ENCODE measurements around the gene NOTCH3. TPM values are rescaled to one million over a fixed set of nuclear protein-coding genes. Genes with fewer than 3 reads are reported as not detected.

NOTCH3 gene
- total RNA-seq, 1 donor from 2014 or later: 12.6 TPM

DNA sequence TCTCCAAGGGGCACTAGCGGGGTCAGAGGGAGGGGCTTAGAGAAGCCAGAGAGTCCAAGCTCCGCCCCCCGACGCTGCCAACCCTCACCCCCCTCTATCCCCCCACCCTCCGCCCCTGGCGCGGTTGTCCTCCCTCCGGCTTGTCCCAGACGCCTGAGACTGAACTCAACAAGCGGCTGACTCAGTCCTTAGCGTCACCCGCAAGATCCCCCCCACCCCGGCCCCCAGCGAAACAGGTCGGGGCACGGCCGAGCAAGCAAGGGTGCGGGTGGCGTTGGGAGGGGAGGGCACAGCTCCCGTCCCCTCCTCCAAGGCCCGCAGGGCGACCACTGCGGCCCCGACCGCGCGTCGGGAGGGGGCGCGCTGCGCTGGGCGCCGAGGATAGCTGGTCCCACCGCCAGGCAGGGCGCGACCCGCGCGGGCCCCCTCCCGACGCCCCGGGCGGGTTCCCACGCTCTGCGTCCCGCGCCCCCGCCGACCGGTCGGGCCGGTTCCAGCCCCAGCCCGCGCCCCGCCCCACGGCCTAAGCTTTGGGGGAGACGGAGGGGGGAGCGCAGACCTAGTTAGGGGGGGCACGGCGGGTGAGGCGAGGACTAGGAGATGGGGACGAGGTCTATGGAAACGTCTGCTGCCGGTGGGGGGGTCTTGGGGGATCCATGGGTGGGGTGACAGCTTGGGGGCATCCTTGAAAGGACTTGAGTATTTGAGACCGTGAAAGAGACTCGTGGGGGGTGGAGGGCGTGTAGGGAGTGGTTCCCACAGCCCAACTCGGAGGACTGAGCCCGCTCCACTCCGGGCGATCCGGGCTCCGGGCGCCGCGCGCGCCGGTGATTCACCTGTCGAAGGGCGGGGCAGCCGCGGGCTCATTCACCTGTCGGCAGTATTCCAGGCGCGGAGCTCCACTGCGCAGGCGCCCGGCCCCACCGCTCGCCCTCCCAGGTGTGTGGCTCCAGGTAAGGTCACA, 5.1 kb downstream of the NOTCH3 start:
- DNase-seq: no peak

DNA sequence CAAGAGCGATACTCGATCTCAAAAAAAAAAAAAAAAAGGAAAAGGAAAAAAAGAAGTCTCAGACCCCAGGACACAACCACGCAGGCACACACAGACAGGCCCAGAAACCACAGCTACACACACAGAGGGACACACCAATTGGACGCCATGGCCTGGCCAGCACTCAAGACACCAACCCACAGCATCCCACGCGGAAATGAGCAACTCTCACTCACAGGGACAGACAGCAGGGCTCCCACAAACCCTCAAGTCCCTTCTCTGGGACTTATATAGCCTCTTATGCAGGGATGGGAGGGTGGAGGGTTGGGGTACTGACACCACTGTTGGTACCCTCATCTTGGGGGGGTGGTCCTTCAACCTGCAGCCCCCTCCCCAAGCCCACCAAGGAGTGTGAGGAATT, 5.9 kb downstream of the NOTCH3 start:
- peak; percentile 28 for DNase-seq

DNA sequence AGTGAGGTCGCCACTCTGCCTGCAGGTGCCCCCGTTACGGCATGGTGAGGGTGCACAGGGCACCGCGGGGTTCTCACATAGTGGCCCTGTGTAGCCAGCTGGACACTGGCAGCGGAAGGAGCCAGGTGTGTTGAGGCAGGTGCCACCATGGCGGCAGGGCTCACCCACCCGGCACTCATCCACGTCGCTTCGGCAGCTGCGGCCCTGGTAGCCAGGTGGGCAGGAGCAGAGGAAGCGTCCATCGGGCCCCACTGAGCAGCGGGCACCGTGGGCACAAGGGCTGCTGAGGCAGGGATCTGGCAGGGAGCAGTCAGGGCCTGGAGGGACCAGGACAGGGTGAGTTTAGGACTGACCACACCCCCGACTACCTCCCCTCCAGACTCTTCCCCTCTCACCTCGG, 8.8 kb downstream of the NOTCH3 start:
- DNase-seq: no peak

GRCh38 chr19:15191514-15191913, 9.3 kb downstream of the NOTCH3 start:
- DNase-seq: no peak

GRCh38 chr19:15188851-15189250, 11.9 kb downstream of the NOTCH3 start:
- no peak for DNase-seq

- DNase-seq: no peak
Observed at GRCh38 chr19:15187026-15188007, 13.5 kb downstream of the NOTCH3 start.

DNA sequence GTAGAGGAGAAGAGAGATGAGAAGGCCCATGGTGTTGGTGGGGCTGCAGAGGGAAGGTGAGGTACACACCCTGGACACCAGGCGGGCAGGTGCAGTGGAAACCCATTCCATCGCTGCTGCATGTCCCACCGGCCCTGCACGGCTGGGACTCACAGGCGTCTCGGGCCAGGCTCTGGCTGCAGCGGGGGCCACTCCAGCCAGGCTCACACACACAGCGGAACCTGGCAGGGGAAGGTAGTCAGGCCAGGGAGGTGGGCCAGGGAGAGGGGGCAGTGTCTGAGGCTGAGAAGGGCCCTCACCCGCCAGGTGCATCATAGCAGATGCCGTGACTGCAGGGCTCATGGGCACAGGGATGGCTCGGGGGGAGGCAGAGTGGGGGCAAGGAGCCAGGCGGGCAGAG, 15.6 kb downstream of the NOTCH3 start:
- no peak for DNase-seq

- no peak for DNase-seq
Observed at GRCh38 chr19:15184776-15185175, 16.0 kb downstream of the NOTCH3 start.

DNA sequence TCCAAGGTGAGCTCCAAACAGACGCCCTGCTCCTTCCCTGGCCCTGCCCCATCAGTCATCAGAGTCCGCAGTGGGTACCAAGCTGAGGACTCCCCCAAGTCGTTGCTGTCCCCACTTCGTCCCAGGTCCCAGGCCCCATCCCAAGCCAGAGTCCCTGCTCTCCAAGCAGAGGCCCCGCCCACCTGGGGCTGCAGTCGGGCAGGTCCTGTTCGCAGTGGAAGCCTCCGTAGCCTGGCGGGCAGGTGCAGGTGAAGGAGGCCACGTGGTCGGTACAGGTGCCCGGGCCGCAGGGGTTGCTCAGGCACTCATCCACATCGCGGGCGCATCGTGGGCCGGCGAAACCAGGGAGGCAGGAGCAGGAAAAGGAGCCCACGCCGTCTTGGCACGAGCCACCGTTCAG, 19.4 kb downstream of the NOTCH3 start:
- DNase-seq: no peak

DNA sequence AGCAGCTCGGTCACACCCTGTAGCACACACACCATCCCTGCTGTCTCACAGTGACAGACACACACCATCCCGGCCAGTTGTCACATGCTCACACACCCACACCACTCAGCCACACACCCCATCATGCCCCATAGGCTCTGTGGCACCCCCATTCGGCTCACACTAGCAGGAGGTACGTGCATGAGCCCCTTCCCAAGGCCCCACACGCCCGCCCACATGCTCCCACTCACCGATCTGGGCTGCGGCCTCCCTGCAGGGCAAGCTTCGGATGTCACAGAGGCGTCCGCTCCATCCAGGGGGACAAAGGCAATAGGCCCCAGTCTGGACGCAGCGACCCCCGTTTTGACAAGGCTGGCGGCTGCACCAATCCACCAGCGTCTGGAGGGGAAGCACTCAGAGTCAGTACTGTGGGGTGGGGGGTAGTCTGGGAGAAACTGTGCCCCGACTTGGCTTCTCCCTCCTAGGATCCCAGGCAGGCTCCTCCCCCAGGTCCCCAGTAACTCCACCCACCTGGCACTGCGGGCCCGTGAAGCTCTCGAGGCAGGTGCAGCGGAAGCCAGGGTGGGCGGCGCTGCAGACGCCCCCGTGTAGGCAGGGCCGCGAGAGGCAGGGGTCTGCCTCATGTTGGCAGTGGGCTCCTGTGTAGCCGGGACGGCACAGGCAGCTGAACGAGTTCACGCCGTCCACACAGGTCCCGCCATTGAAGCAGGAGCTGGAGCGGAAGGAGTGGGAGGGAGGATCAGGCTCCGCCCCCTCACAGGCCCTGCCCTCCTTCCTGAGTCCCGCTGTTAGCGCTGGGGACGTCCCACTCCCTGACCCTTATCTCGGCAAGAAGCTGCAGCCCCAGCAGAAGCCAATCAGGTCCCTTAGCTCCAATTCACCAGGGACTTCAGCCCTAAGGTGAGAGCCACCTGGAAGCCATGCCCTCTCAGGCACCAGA, 20.1 kb downstream of the NOTCH3 start:
- no peak for DNase-seq

DNA sequence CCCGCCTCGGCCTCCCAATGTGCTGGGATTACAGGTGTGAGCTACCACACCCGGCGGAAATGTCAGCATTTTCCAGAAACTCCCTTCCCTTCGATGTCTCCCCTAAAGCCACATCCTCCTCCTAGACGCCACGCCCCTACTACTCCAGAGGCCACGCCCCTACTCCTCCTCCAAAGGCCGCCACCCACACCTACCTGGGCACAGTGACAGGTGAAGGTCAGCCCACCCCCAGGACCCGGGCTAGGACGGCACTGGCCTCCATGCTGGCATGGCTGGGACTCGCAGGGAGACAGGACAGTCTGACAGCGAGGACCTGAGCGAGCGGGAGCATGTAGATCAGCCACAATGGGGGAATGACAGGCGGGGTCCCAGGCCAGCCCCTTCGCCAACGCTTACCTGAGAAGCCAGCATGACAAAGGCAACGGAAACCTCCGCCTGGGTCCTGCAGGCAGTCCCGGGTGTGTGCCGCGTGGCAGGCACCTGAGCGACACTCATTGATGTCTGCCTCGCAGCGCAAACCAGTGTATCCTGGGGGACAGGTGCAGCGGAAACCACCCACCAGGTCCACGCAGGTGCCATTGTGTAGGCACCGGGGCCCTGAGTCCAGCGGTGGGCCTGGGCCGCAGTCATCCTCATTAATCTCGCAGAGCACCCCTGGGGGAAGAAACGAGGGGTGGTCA, 22.0 kb downstream of the NOTCH3 start:
- no peak for DNase-seq

DNA sequence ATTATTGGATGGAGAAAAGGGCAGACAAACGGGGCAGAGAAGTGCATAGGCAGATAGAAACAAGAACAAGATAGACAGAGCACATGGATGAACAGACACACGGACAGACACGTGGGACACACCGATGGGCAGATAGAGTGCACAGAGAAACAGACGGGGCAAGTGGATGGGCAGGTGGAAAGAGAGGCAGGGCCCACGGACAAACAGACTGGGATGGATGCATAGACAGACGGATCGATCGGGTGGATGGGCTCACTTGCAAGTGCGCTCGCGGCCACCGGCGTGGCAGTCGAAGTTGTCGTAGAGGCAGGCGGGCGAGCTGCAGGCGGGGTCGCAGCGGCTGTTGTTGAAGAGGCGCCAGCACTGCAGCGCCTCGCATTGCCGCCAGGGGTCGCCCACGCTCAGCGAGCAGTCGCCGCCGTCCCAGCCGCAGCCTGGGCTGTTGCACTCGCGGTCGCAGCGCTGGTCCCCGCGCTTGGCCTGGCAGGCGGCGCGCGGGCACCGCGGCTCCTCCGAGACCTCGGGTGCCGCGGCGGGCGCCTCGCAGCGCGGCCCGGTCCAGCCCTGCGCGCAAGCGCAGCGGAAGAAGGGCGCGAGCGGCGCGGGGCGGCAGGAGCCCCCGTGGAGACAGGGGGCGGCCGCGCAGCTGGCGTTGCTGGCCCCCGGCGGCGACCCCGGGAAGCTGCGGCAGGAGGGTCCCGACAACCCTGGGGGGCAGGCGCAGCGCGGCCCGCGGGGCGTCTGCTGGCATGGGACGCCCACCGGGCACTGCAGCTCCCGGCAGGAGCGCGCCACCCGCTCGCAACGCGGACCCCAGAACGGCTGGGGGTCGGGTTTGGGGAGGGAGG, 23.3 kb downstream of the NOTCH3 start:
- no peak for DNase-seq

DNA sequence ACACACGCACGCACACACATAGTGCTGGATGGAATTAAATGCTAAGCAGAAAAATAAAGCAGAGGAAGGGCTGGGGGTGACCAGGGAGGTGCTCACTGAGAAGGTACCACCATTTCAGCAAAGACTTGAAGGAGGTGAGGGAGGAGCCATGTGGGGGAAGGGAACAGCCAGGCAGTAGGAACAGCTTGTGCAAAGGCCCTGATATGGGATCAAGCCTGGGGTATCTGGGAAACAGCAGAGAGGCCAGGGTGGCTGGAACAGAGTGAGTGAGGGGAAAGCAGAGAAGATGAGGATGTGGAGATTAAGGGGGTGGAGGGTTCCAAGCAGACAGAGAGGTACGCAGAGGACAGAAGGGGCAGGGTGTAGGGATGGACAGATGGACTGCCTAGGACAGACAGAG, 25.2 kb downstream of the NOTCH3 start:
- no peak for DNase-seq

- no peak for DNase-seq
Observed at GRCh38 chr19:15173746-15174404, 26.9 kb downstream of the NOTCH3 start.

DNA sequence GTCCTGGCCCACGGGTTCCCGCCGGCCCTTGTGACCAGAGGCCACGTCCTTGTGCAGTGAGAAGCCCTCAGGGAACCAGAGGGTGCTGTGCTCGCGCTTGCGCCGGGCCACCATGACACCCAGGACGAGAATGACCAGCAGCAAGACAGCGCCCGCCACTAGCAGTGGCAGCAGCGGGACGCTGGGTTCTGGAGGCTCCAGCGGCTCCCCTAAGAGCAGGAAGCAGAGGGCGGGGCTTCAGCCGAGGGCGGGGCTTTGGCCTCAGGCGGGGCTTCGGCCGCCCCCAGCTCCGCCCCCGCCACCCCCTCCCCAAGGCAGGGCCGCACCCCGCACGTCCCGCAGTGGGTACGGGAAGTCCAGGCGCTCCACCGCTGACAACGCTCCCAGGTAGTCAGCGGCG, 30.4 kb downstream of the NOTCH3 start:
- no peak for DNase-seq

- no peak for DNase-seq
Observed at GRCh38 chr19:15169541-15170285, 31.1 kb downstream of the NOTCH3 start.

GRCh38 chr19:15166700-15167099, 34.1 kb downstream of the NOTCH3 start:
- no peak for DNase-seq

- no peak for DNase-seq
Observed at GRCh38 chr19:15161028-15161984, 39.5 kb downstream of the NOTCH3 start.
